ENCODE measurements around the gene CD79A.

The CD79A gene

DNA sequence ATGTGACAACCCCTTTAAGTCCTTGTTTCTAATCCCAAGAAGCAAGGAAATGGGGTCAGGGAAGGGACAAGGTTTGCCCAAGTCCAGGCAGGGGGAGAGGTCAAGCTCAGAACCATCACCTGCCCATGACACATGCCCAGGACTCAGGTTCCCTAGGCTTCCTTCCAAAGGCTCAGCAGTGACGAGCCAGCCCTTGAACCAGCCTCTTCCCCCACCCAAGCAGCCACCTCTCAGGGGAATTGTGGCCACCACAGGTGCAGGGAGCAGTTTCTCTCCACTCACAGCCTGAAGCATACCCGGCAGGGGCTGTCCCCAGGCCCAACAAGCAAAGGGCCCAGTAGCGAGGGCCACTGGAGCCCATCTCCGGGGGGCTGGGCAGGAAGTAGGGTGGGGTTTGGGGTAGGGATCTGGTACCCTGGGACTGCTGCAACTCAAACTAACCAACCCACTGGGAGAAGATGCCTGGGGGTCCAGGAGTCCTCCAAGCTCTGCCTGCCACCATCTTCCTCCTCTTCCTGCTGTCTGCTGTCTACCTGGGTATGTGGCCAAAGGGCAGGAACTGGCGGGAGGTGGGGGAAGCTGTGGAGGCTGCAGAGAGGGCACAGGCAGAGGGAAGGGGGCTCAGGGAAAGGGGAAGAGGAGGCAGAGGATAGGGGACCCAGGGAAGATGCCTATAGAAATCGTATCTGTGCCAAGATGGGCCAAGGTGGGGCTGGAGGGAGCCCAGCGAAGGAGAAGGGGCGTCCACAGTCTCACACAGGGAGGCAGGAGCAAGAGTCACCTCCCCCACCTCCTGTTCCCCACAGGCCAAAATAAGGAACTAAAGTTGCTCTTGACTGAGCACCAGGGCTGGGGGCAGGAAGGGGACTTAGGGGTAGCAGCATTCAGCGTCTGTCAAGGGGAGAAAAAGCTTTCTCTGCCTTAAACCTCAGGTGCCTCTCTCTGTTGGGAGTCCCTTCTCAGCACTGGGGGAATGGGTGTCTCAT is at the start of gene CD79A:
CD79A (plus strand) TSS at position 433 of the 986 bp plus-strand sequence; CDS start at position 459, 26 bp downstream.
- no peak for DNase-seq (ENCODE audit: low read depth)

DNA sequence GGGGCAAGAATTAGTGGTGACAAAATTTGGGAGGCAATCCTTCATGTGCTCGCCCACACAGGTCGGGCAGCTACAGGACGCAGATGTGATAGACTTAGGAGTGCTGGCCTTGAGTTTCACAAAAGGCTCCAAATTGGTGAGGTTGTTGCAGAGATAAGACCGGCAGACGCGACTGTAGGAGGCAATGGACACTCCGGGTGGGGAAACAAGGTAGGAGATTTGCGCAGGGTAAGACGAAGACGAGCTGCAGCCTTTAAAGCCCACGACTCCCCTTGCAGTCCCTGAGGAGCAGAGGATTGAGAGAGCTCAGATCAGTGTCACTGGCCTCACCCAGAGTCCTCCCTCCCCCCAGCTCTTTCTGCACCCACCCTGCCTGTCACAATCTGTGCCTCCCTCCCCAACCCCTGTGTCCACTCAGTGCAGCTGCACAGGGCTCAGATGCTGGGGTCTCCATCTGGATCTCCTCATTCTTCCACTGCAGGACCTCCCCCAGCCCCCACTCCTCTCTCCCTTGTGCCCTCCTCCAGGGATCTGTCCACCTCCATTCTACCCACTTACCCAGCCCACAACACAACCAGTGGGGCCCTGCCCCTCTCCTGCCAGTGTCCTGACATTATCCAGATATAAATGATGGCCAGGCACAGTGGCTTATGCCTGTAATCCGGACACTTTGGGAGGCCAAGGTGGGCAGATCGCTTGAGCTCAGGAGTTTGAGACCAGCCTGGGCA is 38.9 kb upstream of the CD79A start:
- H3K4me3 ChIP-seq (ENCODE audit: low read depth, low read length): no peak overlapping the region
- TF ChIP-seq, protein P1, sequence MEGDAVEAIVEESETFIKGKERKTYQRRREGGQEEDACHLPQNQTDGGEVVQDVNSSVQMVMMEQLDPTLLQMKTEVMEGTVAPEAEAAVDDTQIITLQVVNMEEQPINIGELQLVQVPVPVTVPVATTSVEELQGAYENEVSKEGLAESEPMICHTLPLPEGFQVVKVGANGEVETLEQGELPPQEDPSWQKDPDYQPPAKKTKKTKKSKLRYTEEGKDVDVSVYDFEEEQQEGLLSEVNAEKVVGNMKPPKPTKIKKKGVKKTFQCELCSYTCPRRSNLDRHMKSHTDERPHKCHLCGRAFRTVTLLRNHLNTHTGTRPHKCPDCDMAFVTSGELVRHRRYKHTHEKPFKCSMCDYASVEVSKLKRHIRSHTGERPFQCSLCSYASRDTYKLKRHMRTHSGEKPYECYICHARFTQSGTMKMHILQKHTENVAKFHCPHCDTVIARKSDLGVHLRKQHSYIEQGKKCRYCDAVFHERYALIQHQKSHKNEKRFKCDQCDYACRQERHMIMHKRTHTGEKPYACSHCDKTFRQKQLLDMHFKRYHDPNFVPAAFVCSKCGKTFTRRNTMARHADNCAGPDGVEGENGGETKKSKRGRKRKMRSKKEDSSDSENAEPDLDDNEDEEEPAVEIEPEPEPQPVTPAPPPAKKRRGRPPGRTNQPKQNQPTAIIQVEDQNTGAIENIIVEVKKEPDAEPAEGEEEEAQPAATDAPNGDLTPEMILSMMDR (IDR thresholded peaks at IDR 0.05; ENCODE audit: control insufficient read depth, extremely low read depth, insufficient read depth): no peak
- DNase-seq (ENCODE audit: low read depth): no peak

More for the DNA sequence above, at the start of gene CD79A:
- TF ChIP-seq, protein P1 (IDR thresholded peaks at IDR 0.05; ENCODE audit: control insufficient read depth, extremely low read depth, insufficient read depth): no peak
- no peak within 1 kb of the TSS for H3K4me3 ChIP-seq (ENCODE audit: low read depth, low read length)

DNA sequence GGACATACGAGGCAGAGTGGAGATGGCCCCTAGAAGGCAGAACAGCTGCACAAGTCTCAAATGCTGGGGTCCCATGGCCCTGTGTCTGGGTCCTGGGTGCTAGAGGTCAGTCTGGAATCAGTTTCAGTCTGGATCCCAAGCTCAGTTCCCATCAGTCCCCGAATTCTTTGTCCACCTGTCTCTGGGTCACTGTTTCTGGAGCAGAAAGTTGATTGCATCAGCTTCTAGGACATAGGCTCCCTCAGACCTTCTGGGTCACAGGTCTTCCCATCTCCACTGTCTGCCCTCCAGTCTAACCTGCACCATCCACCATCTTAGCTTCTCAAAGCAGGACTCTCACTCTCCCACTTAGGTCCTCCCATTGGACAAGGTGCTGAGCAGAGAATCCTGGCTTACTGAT is 37.9 kb upstream of the CD79A start:
- DNase-seq (ENCODE audit: low read depth): no peak
- H3K4me3 ChIP-seq (ENCODE audit: low read depth, low read length): no peak overlapping the region
- TF ChIP-seq, protein P1 (IDR thresholded peaks at IDR 0.05; ENCODE audit: control insufficient read depth, extremely low read depth, insufficient read depth): no peak

DNA sequence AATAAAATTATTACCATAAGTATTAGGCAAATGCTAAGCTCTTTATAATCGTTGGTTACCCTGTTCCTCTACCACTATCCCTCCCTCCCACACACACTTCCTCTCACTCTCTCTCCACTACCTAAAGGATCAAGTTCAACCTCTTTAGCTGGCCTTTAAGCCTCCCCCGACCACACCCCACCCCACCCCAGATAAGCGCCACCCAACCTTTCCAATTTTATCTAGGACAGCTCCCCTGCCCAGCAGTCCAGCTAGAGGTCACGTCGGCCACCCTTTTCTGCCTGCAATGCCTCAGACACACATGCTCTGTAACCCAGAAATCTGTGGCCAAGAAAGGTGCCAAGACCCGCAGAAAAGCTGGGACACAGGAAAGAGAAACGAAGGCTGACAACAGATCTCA is 33.7 kb upstream of the CD79A start:
- H3K4me3 ChIP-seq (ENCODE audit: low read depth, low read length): no peak overlapping the region
- TF ChIP-seq, protein P1 (IDR thresholded peaks at IDR 0.05; ENCODE audit: control insufficient read depth, extremely low read depth, insufficient read depth): no peak
- no peak for DNase-seq (ENCODE audit: low read depth)

DNA sequence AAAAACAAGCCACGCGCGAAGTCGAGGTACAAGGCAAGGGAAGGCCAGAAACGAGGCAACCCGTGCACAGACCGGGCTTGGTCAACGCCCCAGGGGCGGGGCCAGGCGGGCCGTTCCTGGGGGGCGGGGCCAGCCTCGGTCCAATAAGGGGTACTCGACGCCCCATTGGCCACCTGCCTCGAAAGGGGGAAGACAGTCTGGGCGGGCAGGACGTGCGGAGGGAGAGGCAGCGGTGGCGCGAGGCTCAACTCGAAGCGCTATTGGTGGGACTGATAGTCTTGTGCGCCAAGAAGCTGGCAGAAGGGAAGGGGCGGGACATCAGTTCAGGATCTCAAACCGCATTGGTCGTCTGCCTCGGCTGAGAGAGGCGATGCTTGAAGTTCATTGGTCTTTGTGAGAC is 32.5 kb upstream of the CD79A start, which contains the start of gene LYPD4:
LYPD4 (minus strand) TSS at position 83 of the 400 bp plus-strand sequence. CDS start 5,398 bp downstream, outside the sequence.
- no peak within 1 kb of the TSS for H3K4me3 ChIP-seq (ENCODE audit: low read depth, low read length)
- TF ChIP-seq, protein P1 (IDR thresholded peaks at IDR 0.05; ENCODE audit: control insufficient read depth, extremely low read depth, insufficient read depth): no peak
- no peak for DNase-seq (ENCODE audit: low read depth)

DNA sequence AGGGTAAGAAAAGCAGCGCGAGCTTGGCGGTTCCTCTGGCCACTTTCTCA is 32.3 kb upstream of the CD79A start, which contains the start of gene DMRTC2:
DMRTC2 (plus strand) TSS at position 42 of the 50 bp plus-strand sequence. CDS start 2,387 bp downstream, outside the sequence.
- DNase-seq (ENCODE audit: low read depth): no peak
- TF ChIP-seq, protein P1 (IDR thresholded peaks at IDR 0.05; ENCODE audit: control insufficient read depth, extremely low read depth, insufficient read depth): no peak
- no peak within 1 kb of the TSS for H3K4me3 ChIP-seq (ENCODE audit: low read depth, low read length)
